Activated T-cell treated with anti-CD3 and anti-CD28 coated beads, Interleukin-2, amount 50 U/mL, for 72 hours (primary cell): Measurements from ENCODE around the gene HS6ST3. TPM values are rescaled to one million over a fixed set of nuclear protein-coding genes. Genes with fewer than 3 reads are reported as not detected.

Experiments
- ATAC-seq, 2 donors: fragments of 150-1000 bp; cut with Tn5 transposase; replicated peaks in 1 of 2; 2 replicates each; pipeline ENCODE4 v1.10.0; 2021; ENCODE audit warnings: moderate library complexity in 2 of 2, mild to moderate bottlenecking in 1 of 2
- DNase-seq, 2 donors: peaks; one replicate each; pipeline ENCODE4 v3.0.0; 2021 to 2022; ENCODE audit warnings: mixed read lengths in 1 of 2
- H3K27ac Mint-ChIP-seq: one replicate; pipeline ENCODE4 v1.8.0; 2022; ENCODE audit warnings: mild to moderate bottlenecking, moderate library complexity, mixed read lengths
- H3K27me3 Mint-ChIP-seq: one replicate; pipeline ENCODE4 v1.8.0; 2022; ENCODE audit warnings: low read depth, mixed read lengths
- H3K36me3 Mint-ChIP-seq, 2 donors: one replicate each; pipeline ENCODE4 v1.8.0; 2022; ENCODE audit warnings: mixed read lengths in 2 of 2, mild to moderate bottlenecking in 1 of 2; ENCODE audit not compliant: insufficient read depth in 2 of 2
- H3K4me1 Mint-ChIP-seq: one replicate; pipeline ENCODE4 v1.8.0; 2022; ENCODE audit warnings: low read depth, mixed read lengths
- H3K4me3 Mint-ChIP-seq, 2 donors: one replicate each; pipeline ENCODE4 v1.8.0; 2022; ENCODE audit warnings: mild to moderate bottlenecking in 2 of 2, mixed read lengths in 2 of 2, moderate library complexity in 2 of 2
- H3K9me3 Mint-ChIP-seq, 2 donors: one replicate each; pipeline ENCODE4 v1.8.0; 2022; ENCODE audit warnings: mixed read lengths in 2 of 2
- total RNA-seq, 2 donors: library from RNA; stranded (reverse); gene quantifications; one replicate each; pipeline ENCODE4 v1.2.3, GENCODE V29; 2022

The HS6ST3 gene
- total RNA-seq, 2 donors from 2014 or later = not detected

DNA sequence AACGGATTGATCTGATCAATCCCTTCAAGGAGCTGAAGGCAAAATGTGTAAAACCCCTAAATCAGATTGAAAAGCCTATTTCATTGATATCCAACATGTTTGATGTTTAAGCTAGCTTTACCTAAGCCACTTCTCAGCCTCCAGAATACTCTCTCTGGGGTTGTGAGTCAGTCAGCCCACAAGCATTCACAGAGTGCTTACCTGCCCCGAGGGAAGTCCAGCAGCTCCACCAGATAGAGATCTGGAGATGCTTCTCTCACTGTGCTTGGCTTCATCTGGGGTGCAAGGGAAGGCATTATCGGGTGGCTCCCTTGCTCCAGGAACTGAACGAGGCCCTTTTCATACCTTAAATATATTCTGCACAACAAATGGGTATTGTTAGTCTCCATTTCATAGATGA lies 744.7 kb downstream of the HS6ST3 start:
- Mint-ChIP-seq H3K9me3 (peaks cover 4 to 7% of the 10 kb centered on the region in 2 donors), H3K4me1 (no peaks in the 10 kb centered on the region), H3K36me3 (no peaks in the 10 kb centered on the region), H3K27ac (no peak overlapping the region), H3K4me3 (no peak overlapping the region), H3K27me3 (no peaks in the 10 kb centered on the region)
- DNase-seq (no peak), ATAC-seq (no peak)

GRCh38 chr13:96835546-96835945 lies 745.6 kb downstream of the HS6ST3 start:
- no peaks in the 10 kb centered on the region for H3K36me3 Mint-ChIP-seq
- no peak for ATAC-seq
- no peak overlapping the region for H3K4me3 Mint-ChIP-seq
- H3K27ac Mint-ChIP-seq = no peak overlapping the region
- no peak for DNase-seq
- no peaks in the 10 kb centered on the region for H3K27me3 Mint-ChIP-seq
- peaks cover 4 to 7% of the 10 kb centered on the region in 2 donors for H3K9me3 Mint-ChIP-seq
- H3K4me1 Mint-ChIP-seq = no peaks in the 10 kb centered on the region

DNA sequence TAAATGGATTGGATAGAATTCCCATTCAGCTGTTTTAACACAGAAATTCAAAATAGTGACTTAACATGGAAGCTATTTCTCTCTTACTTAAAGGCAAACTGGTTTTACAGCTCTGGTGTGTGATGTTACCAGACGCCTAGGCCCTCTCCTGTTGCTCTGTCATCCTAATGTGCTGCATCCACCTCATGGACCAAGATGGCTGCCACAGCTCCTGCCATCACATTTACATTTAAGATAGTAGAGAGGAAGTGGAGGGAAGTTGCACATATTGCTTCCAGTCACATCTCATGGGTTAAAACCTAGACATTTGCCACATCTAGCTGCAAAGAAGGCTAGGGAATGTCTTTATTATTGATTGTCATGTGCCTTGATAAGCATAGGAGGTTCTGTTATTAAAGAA lies 746.8 kb downstream of the HS6ST3 start:
- no peak overlapping the region for H3K27ac Mint-ChIP-seq
- H3K4me3 Mint-ChIP-seq = no peak overlapping the region
- no peak for ATAC-seq
- H3K27me3 Mint-ChIP-seq = no peaks in the 10 kb centered on the region
- DNase-seq = no peak
- H3K36me3 Mint-ChIP-seq = no peaks in the 10 kb centered on the region
- peaks cover 3 to 5% of the 10 kb centered on the region in 2 donors for H3K9me3 Mint-ChIP-seq
- H3K4me1 Mint-ChIP-seq = no peaks in the 10 kb centered on the region

DNA sequence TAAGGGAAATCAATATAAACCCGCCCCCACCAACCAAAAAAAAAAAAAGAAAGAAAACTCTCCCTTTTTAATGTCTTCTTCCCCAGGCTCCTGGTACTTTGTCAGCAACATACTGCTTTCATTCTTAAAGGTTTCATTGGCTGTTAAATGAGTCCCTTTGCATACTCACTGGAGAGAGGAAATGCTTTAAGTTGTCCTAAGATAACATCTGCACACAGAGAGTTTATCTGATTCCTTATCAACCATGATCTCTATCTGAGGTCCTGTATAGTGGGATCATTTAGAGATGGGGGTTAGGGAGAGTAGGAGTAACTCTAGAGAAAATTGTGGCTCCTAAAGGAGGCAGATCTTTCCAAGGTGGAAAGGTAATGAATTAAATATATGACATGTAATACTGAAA lies 747.9 kb downstream of the HS6ST3 start:
- Mint-ChIP-seq H3K4me1 (no peaks in the 10 kb centered on the region), H3K27me3 (no peaks in the 10 kb centered on the region), H3K27ac (no peak overlapping the region), H3K4me3 (no peak overlapping the region), H3K9me3 (peaks cover 1 to 5% of the 10 kb centered on the region in 2 donors), H3K36me3 (no peaks in the 10 kb centered on the region)
- DNase-seq (no peak), ATAC-seq (no peak)

DNA sequence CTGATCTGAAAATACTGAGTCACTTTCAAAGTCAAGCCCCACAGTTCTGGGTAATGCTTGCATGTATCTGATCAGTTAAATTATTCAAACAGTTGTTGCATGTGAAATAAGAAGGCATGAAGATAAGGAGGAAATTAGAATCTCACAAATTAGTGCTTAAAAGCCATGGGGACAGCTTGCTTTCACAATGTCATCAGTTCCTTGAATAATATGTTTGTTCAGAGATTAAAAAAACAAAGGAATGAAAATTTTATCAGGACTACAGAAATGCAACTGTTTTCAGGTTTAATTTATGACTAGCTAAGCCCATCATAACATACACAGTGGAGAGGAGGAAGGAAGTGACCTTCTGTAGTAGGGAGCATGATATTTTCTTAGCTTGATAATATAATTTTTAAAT lies 754.3 kb downstream of the HS6ST3 start:
- Mint-ChIP-seq H3K4me1 (no peaks in the 10 kb centered on the region), H3K27me3 (peaks cover 9% of the 10 kb centered on the region), H3K36me3 (no peaks in the 10 kb centered on the region), H3K27ac (no peak overlapping the region), H3K4me3 (no peak overlapping the region), H3K9me3 (peaks cover 0 to 2% of the 10 kb centered on the region in 2 donors)
- ATAC-seq = no peak
- no peak for DNase-seq

DNA sequence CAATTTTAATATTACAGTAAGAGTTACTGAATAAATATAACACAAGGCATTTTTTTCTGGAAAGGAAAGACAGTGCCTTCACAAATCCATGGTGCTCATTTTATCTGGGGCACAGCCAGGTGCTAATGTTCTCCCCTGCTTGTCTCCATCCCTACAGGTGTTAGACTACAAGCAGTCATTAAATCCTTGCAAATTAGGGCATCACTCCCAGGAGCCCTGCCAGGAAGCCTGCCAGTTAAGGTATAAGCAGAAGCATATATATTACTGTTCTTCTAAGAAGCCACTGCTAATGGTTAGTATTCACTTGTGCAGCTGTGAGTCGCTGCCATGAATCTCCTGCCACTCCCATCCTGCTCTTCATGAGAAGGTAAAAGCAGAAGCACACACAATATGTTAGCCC lies 754.7 kb downstream of the HS6ST3 start:
- peaks cover 9% of the 10 kb centered on the region for H3K27me3 Mint-ChIP-seq
- no peaks in the 10 kb centered on the region for H3K36me3 Mint-ChIP-seq
- H3K4me1 Mint-ChIP-seq = no peaks in the 10 kb centered on the region
- no peak for ATAC-seq
- peaks cover 0 to 2% of the 10 kb centered on the region in 2 donors for H3K9me3 Mint-ChIP-seq
- no peak overlapping the region for H3K4me3 Mint-ChIP-seq
- DNase-seq = no peak
- H3K27ac Mint-ChIP-seq = no peak overlapping the region

DNA sequence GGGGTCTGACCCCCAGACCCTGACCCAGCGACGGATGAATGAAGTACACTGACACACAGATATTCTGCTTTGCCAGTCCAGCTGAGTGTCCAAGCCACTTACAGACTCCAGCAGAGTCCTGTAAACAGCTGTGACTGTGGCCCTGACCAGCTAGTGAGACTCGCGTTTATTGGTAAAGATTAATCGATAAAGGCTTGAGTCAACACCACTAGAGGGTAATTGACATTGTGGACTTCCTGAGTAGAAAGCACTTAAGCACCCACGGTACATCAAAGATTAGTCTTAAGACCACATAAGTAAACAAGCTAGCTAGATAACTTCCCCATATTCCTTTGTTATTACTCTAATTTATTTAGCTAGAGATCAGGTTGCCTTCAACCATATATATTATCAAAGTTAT lies 758.4 kb downstream of the HS6ST3 start:
- Mint-ChIP-seq H3K4me3 (no peak overlapping the region), H3K27me3 (peaks cover 9% of the 10 kb centered on the region), H3K36me3 (no peaks in the 10 kb centered on the region), H3K9me3 (peaks cover 2% of the 10 kb centered on the region in 2 donors), H3K4me1 (no peaks in the 10 kb centered on the region), H3K27ac (no peak overlapping the region)
- no peak for ATAC-seq
- DNase-seq = no peak

DNA sequence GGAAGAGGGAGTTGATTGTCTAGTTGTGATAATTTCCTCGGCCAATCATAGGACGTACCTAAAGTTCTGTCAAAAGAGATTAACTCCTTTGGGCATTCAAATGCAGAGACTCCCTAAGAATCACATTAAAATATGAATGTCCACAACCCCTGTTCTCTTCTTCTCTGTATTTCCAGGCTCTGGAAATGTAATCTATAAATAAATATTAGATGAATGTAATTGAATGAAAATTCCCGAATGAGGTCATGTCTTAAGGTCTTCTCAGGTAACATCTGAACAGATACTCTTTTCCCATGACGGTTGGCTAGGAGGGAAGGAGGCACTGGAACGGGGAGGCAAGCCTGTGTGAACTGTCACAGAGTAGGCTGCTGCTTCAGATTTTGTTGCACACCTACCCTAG lies 759.2 kb downstream of the HS6ST3 start:
- Mint-ChIP-seq H3K27ac (no peak overlapping the region), H3K9me3 (peaks cover 4 to 6% of the 10 kb centered on the region in 2 donors), H3K4me3 (no peak overlapping the region), H3K36me3 (peaks cover 2 to 5% of the 10 kb centered on the region in 2 donors), H3K4me1 (no peaks in the 10 kb centered on the region), H3K27me3 (peaks cover 9% of the 10 kb centered on the region)
- no peak for ATAC-seq
- DNase-seq = no peak

GRCh38 chr13:96850538-96851145 lies 760.7 kb downstream of the HS6ST3 start:
- ATAC-seq = no peak
- DNase-seq = no peak
- Mint-ChIP-seq H3K27me3 (peaks cover 1% of the 10 kb centered on the region), H3K36me3 (peaks cover 2 to 5% of the 10 kb centered on the region in 2 donors), H3K9me3 (peaks cover 4 to 9% of the 10 kb centered on the region in 2 donors), H3K27ac (no peak overlapping the region), H3K4me3 (no peak overlapping the region), H3K4me1 (no peaks in the 10 kb centered on the region)

GRCh38 chr13:96851856-96852445 lies 762.0 kb downstream of the HS6ST3 start:
- no peak for ATAC-seq
- Mint-ChIP-seq H3K4me3 (no peak overlapping the region), H3K36me3 (peaks cover 2 to 5% of the 10 kb centered on the region in 2 donors), H3K4me1 (no peaks in the 10 kb centered on the region), H3K9me3 (peaks cover 4 to 9% of the 10 kb centered on the region in 2 donors), H3K27ac (no peak overlapping the region), H3K27me3 (no peaks in the 10 kb centered on the region)
- no peak for DNase-seq

DNA sequence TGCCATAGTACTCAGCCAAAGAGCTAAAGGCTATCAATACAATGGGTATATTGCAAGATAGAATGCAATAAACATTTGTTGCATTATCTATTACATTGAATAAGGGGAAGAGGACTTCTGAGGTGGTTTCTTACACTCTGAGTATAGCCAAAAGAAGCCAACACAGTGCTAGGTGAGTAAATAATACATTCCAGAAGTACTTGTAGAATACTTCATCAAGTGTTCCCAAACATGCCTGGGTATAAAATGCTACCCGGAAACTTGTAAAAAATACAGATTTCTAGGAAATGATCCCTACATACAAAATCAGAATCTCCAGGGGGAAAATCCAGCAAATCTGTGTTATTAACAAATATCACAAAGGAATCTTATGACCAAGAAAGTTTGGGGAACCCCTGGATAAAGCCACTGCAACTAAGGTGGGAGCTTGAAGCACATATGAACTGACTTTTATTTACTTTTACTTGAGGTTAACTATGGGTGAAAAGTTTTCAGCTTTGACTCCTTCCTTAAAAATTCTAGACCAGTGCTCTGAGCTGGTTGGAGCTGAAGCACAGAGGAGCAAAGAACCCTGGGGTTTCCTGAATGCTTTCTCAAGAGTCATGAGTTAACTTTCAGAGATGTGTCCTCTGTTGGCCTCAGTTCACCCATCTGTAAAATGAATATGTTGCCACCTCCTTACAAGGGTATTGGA lies 768.4 kb downstream of the HS6ST3 start:
- no peak for DNase-seq
- no peak for ATAC-seq
- Mint-ChIP-seq H3K27me3 (no peaks in the 10 kb centered on the region), H3K27ac (no peak overlapping the region), H3K9me3 (peaks cover 2 to 9% of the 10 kb centered on the region in 2 donors), H3K4me1 (no peaks in the 10 kb centered on the region), H3K4me3 (no peak overlapping the region), H3K36me3 (peaks cover 2 to 5% of the 10 kb centered on the region in 2 donors)

- Mint-ChIP-seq H3K27me3 (no peaks in the 10 kb centered on the region), H3K36me3 (no peaks in the 10 kb centered on the region), H3K4me1 (no peaks in the 10 kb centered on the region)
Observed at GRCh38 chr13:96860882-96861281, 771.0 kb downstream of the HS6ST3 start.

DNA sequence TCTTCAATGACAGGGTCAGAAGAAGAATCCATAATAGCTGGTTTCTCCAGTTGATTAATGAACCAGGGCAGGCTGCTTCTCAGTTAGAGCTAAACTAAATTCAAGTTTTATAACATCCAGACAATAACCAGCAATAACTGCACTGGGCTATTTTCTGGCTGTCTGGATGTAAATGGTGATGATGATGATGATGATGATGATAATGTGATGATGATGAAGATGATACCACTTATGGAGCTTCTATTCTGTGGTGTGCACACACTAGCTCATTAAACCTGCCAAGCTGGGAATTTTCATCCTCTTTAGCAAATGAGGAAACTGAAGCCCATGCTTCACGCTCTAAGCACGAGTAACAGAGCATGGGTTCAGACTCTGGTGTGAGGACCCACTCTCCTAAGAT lies 772.2 kb downstream of the HS6ST3 start:
- Mint-ChIP-seq H3K36me3 (no peaks in the 10 kb centered on the region), H3K4me1 (no peaks in the 10 kb centered on the region), H3K27me3 (no peaks in the 10 kb centered on the region), H3K27ac (no peak overlapping the region), H3K9me3 (peaks cover 0 to 3% of the 10 kb centered on the region in 2 donors), H3K4me3 (no peak overlapping the region)
- ATAC-seq (no peak), DNase-seq (no peak)

More at GRCh38 chr13:96860882-96861281, 771.0 kb downstream of the HS6ST3 start:
- H3K27ac Mint-ChIP-seq = no peak overlapping the region
- H3K4me3 Mint-ChIP-seq = no peak overlapping the region
- no peak for ATAC-seq
- no peak for DNase-seq
- H3K9me3 Mint-ChIP-seq = peaks cover 0 to 3% of the 10 kb centered on the region in 2 donors
